ENCODE measurements around the gene LEKR1. TPM values are rescaled to one million over a fixed set of nuclear protein-coding genes. Genes with fewer than 3 reads are reported as not detected.

Gene LEKR1
- total and polyA plus RNA-seq, 2 donors (not counting 3 experiments of a cell fraction or from before 2014, with no cell fraction given) = 0.07 to 0.64 TPM

DNA sequence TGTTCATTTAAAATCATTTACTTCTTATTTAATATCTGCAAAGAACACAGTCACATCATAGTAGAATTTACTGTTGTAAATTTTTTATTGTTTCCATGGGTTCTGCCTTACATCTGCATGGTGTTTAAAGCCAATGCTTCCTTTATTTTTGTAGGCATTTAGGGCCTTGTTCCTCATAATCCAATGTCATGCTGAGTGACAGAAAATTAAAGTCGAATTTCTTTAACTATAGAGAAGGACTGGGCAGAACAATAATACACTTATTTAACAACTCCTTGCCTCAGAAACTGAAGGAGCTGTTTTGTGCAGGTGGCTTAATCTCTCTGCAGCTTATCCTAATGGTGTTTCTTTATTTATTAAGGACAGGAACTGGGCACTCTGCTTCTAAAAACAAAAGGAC lies 149.6 kb downstream of the LEKR1 start:
- no TSS peak for BruUV-seq (replicated peaks)
- dilution Hi-C loops (cut with MboI; ENCODE audit: extremely low pct_ligation_motif_present, low sequenced_read_pairs) (no loop called here), intact Hi-C loops (cut with micrococcal nuclease) (no loop called here)
- CTCF ChIA-PET = no interaction called here
- no peaks in the 10 kb centered on the region for H3K27me3 ChIP-seq (ENCODE audit: control insufficient read depth in 2 of 2, insufficient read depth in 2 of 2, low read length in 2 of 2)
- no peaks in the 10 kb centered on the region for H3K4me1 ChIP-seq (ENCODE audit: control insufficient read depth, extremely low read depth, insufficient read depth, low read length)
- H3K9me1 ChIP-seq (replicated peaks; ENCODE audit: control insufficient read depth, extremely low read depth, insufficient read depth, low read length) = no peaks in the 10 kb centered on the region
- H3K27ac ChIP-seq (ENCODE audit: insufficient read depth, low read depth, low read length) = no peak overlapping the region
- H3K79me2 ChIP-seq (ENCODE audit: control insufficient read depth, insufficient read depth, low read length) = no peaks in the 10 kb centered on the region
- no peak for FAIRE-seq
- DNase-seq (ENCODE audit: low read depth, low spot score) = no peak
- POLR2A ChIA-PET = no interaction called here
- no peaks in the 10 kb centered on the region for H3K36me3 ChIP-seq (ENCODE audit: control insufficient read depth in 2 of 2, extremely low read depth in 1 of 2, insufficient read depth in 2 of 2, low read length in 2 of 2)
- H4K20me1 ChIP-seq (replicated peaks; ENCODE audit: control insufficient read depth, extremely low read depth, insufficient read depth, low read length) = no peaks in the 10 kb centered on the region
- no peak overlapping the region for H2AFZ ChIP-seq (ENCODE audit: low read depth, low read length)
- TF ChIP-seq, protein P1, sequence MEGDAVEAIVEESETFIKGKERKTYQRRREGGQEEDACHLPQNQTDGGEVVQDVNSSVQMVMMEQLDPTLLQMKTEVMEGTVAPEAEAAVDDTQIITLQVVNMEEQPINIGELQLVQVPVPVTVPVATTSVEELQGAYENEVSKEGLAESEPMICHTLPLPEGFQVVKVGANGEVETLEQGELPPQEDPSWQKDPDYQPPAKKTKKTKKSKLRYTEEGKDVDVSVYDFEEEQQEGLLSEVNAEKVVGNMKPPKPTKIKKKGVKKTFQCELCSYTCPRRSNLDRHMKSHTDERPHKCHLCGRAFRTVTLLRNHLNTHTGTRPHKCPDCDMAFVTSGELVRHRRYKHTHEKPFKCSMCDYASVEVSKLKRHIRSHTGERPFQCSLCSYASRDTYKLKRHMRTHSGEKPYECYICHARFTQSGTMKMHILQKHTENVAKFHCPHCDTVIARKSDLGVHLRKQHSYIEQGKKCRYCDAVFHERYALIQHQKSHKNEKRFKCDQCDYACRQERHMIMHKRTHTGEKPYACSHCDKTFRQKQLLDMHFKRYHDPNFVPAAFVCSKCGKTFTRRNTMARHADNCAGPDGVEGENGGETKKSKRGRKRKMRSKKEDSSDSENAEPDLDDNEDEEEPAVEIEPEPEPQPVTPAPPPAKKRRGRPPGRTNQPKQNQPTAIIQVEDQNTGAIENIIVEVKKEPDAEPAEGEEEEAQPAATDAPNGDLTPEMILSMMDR (IDR thresholded peaks at IDR 0.05; ENCODE audit: extremely low read depth in 1 of 2, insufficient read depth in 1 of 2, low read depth in 1 of 2, low read length in 2 of 2) = no peak
- TF ChIP-seq JUN (IDR thresholded peaks at IDR 0.05; ENCODE audit: borderline replicate concordance, insufficient read depth, insufficient read length, low read depth) (no peak), GATA2 (IDR thresholded peaks at IDR 0.05; ENCODE audit: insufficient read depth, insufficient read length, low read depth, low read length) (no peak), POLR2AphosphoS5 (IDR thresholded peaks at IDR 0.05; ENCODE audit: insufficient read depth, low read depth, low read length) (no peak), FOS (IDR thresholded peaks at IDR 0.05; ENCODE audit: borderline replicate concordance, insufficient read depth, low read length) (no peak), EZH2 (IDR thresholded peaks at IDR 0.05; ENCODE audit: borderline replicate concordance, low read depth, low read length, severe bottlenecking) (no peak), MYC (IDR thresholded peaks at IDR 0.05; ENCODE audit: low read depth, low read length) (no peak), POLR2A (IDR thresholded peaks at IDR 0.05; ENCODE audit: low read depth, low read length) (no peak)
- TF ChIP-seq, protein P2, sequence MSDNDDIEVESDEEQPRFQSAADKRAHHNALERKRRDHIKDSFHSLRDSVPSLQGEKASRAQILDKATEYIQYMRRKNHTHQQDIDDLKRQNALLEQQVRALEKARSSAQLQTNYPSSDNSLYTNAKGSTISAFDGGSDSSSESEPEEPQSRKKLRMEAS (IDR thresholded peaks at IDR 0.05; ENCODE audit: insufficient read depth, insufficient read length) = no peak
- H3K4me3 ChIP-seq (replicated peaks in 1 of 3; ENCODE audit: insufficient read depth in 1 of 3, low read depth in 1 of 3, low read length in 3 of 3) = no peak overlapping the region
- no peak overlapping the region for H3K9ac ChIP-seq (replicated peaks; ENCODE audit: extremely low read depth, insufficient read depth, low read length)
- no peaks in the 10 kb centered on the region for H3K9me3 ChIP-seq (replicated peaks; ENCODE audit: control insufficient read depth, insufficient read depth, low read length)
- H3K4me2 ChIP-seq (ENCODE audit: insufficient read depth, low read length) = no peak overlapping the region

All from endothelial cell of umbilical vein (primary cell).